ENCODE measurements around the gene OR2AG1.

The OR2AG1 gene

GRCh38 chr11:6782720-6783119 is at the start of gene OR2AG1:
OR2AG1 (plus strand) TSS chr11:6783020; CDS start chr11:6785038, 2,018 bp downstream.
- no peak for DNase-seq

GRCh38 chr11:6733326-6734275 is 49.2 kb upstream of the OR2AG1 start:
- peak; percentile 47 for DNase-seq

GRCh38 chr11:6734616-6735015 is 48.2 kb upstream of the OR2AG1 start:
- no peak for DNase-seq

- no peak for DNase-seq
Observed at GRCh38 chr11:6735306-6735705, 47.5 kb upstream of the OR2AG1 start.

GRCh38 chr11:6736495-6737121 is 46.2 kb upstream of the OR2AG1 start:
- no peak for DNase-seq

GRCh38 chr11:6737872-6738466 is 44.9 kb upstream of the OR2AG1 start:
- peak; percentile 84 for DNase-seq

- DNase-seq = no peak
Observed at GRCh38 chr11:6738590-6738989, 44.2 kb upstream of the OR2AG1 start.

GRCh38 chr11:6742260-6742659 is 40.6 kb upstream of the OR2AG1 start:
- DNase-seq = no peak

GRCh38 chr11:6745018-6745417 is 37.8 kb upstream of the OR2AG1 start:
- DNase-seq = no peak

GRCh38 chr11:6745465-6746015 is 37.3 kb upstream of the OR2AG1 start:
- DNase-seq = peak; percentile 28

GRCh38 chr11:6746086-6746618 is 36.7 kb upstream of the OR2AG1 start:
- peak; percentile 66 for DNase-seq

- no peak for DNase-seq
Observed at GRCh38 chr11:6746626-6747025, 36.2 kb upstream of the OR2AG1 start.

GRCh38 chr11:6747097-6747668 is 35.6 kb upstream of the OR2AG1 start:
- DNase-seq = no peak

- DNase-seq = peak; percentile 63
Observed at GRCh38 chr11:6755303-6755952, 27.4 kb upstream of the OR2AG1 start.

GRCh38 chr11:6755953-6756347 is 26.9 kb upstream of the OR2AG1 start:
- DNase-seq = no peak

- peak; percentile 76 for DNase-seq
Observed at GRCh38 chr11:6757373-6757967, 25.4 kb upstream of the OR2AG1 start.

GRCh38 chr11:6771926-6772893 is 10.6 kb upstream of the OR2AG1 start, which contains the start of gene OR2AG2:
OR2AG2 (minus strand) TSS chr11:6771976; CDS start chr11:6768957, 3,019 bp downstream.
- DNase-seq = no peak

- no peak for DNase-seq
Observed at GRCh38 chr11:6778518-6778917, 4.3 kb upstream of the OR2AG1 start.

GRCh38 chr11:6780829-6781228 is 2.0 kb upstream of the OR2AG1 start:
- DNase-seq = no peak

- no peak for DNase-seq
Observed at GRCh38 chr11:6790546-6790945, 7.7 kb downstream of the OR2AG1 start.
